Common myeloid progenitor, CD34-positive (primary cell): ENCODE results near the gene COQ8A.

Source experiments
- CTCF ChIA-PET: fragments of 350-600 bp; sonication (Branson Sonifier 250); formaldehyde crosslinking; loops from one replicate; lab custom pipeline; 2021; ENCODE audit warnings: antibody characterized with exemption; lab: Charles Lee
- POLR2A ChIA-PET: fragments of 350-600 bp; sonication (Branson Sonifier 250); formaldehyde crosslinking; loops from one replicate; lab custom pipeline; 2021; ENCODE audit warnings: antibody characterized with exemption; lab: Charles Lee
- DNase-seq, 3 donors: peaks; one replicate each; pipeline versions ENCODE4 v3.0.0 to v3.0.0-alpha.2; 2013
- H3K27ac ChIP-seq, 2 experiments: 1 replicate in 1 of 2; 2 replicates in 1 of 2; pipeline ENCODE4 v1.7.0; 2013; ENCODE audit warnings: inconsistent platforms in 2 of 2, low read length in 2 of 2, mild to moderate bottlenecking in 2 of 2, low read depth in 1 of 2, moderate library complexity in 1 of 2; ENCODE audit not compliant: severe bottlenecking in 2 of 2, insufficient read depth in 1 of 2, poor library complexity in 1 of 2
- H3K27me3 ChIP-seq, 5 experiments: replicated peaks in 2 of 5; 1 replicate in 3 of 5; 2 replicates in 2 of 5; pipeline versions ENCODE4 v1.6.1 to v1.7.0; 2013; ENCODE audit warnings: low read length in 4 of 5, mild to moderate bottlenecking in 2 of 5, moderate library complexity in 2 of 5, inconsistent platforms in 1 of 5; ENCODE audit not compliant: insufficient read depth in 5 of 5, control insufficient read depth in 4 of 5
- H3K36me3 ChIP-seq, 4 experiments: 1 replicate in 2 of 4; 2 replicates in 2 of 4; pipeline versions ENCODE4 v1.6.1 to v1.7.0; 2013; ENCODE audit warnings: low read length in 3 of 4, control low read depth in 1 of 4, mild to moderate bottlenecking in 1 of 4; ENCODE audit not compliant: control insufficient read depth in 4 of 4, insufficient read depth in 4 of 4
- H3K4me1 ChIP-seq, 4 experiments: 1 replicate in 3 of 4; 2 replicates in 1 of 4; pipeline versions ENCODE4 v1.6.1 to v1.7.1; 2013; ENCODE audit warnings: low read length in 3 of 4, mild to moderate bottlenecking in 3 of 4, control low read depth in 1 of 4, inconsistent platforms in 1 of 4, moderate library complexity in 1 of 4; ENCODE audit not compliant: control insufficient read depth in 4 of 4, insufficient read depth in 4 of 4; ENCODE audit errors: control extremely low read depth in 1 of 4
- H3K4me3 ChIP-seq, 7 experiments: 1 replicate in 4 of 7; 2 replicates in 3 of 7; pipeline versions ENCODE4 v1.5.1 to v1.7.0; 2013; ENCODE audit warnings: mild to moderate bottlenecking in 7 of 7, low read length in 6 of 7, moderate library complexity in 6 of 7, inconsistent platforms in 2 of 7, low read depth in 2 of 7, control low read depth in 1 of 7; ENCODE audit not compliant: insufficient read depth in 4 of 7, control insufficient read depth in 1 of 7; ENCODE audit errors: extremely low read depth in 1 of 7
- H3K9me3 ChIP-seq, 5 experiments: 1 replicate in 4 of 5; 2 replicates in 1 of 5; pipeline versions ENCODE4 v1.6.1 to v1.7.1; 2013; ENCODE audit warnings: low read length in 4 of 5, mild to moderate bottlenecking in 2 of 5, inconsistent platforms in 1 of 5, low read depth in 1 of 5, moderate library complexity in 1 of 5; ENCODE audit not compliant: control insufficient read depth in 4 of 5, insufficient read depth in 2 of 5; ENCODE audit errors: control extremely low read depth in 1 of 5
- WGBS: methylation state at CpG from one replicate; pipeline ENCODE4 v1.1.5; 2013; ENCODE audit not compliant: insufficient coverage; 5-methylcytosine and 5-hydroxymethylcytosine counted together

Gene COQ8A

DNA sequence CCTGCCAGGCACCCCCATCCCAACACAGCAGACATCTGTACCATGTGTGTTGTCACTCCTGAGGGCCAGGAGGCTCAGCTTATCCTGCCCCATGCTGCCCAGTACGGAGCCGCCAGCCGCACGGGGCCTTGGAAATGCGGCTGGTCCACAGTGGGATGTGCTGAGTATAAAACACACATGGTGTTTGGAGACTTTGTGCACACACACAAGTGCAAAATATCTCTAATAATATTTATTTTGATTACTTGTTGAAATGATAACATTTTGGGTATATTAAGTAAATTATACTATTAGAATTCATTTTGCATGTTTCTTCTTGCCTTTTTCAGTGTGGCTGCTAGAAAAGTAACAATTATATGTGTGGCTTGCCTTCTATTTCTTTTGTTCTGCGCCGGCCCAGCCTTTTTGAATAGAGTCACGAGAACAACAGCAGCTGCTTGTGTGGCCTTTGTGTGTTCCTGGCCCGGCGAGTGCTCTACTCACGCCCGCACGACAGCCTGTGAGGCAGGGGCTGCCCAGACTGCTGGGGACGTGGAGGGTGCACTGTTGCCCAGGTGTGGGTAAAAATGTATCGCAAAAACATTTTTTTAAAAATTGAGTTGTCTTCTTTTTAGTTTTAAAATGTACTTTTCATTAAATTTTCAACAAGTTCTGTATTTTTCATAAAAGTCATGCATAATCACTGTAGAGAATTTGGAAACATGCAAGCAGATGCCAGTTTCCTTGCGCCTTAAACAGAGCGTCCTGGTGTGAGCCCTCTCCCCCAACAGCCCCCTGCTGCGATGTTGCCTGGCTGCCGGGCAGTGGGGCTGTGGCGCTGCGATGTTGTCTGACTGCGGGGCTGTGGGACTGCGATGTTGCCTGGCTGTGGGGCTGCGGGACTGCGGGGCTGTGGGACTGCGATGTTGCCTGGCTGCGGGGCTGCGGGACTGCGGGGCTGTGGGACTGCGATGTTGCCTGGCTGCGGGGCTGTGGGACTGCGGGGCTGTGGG is 35.5 kb downstream of the COQ8A start:
- Histone ChIP-seq H3K4me3 (no peak overlapping the region), H3K9me3 (peaks cover 0 to 5% (median 0%) of the 10 kb centered on the region in 5 experiments), H3K27me3 (no peaks in the 10 kb centered on the region), H3K4me1 (peaks cover 0 to 5% (median 0%) of the 10 kb centered on the region in 4 experiments), H3K27ac (no peak overlapping the region), H3K36me3 (peaks cover 8 to 69% (median 28%) of the 10 kb centered on the region in 4 experiments)
- 98% methylated on average over 15 of the region's 32 CpGs for WGBS
- DNase-seq: no peak
- ChIA-PET POLR2A (no interaction called here), CTCF (no interaction called here)

DNA sequence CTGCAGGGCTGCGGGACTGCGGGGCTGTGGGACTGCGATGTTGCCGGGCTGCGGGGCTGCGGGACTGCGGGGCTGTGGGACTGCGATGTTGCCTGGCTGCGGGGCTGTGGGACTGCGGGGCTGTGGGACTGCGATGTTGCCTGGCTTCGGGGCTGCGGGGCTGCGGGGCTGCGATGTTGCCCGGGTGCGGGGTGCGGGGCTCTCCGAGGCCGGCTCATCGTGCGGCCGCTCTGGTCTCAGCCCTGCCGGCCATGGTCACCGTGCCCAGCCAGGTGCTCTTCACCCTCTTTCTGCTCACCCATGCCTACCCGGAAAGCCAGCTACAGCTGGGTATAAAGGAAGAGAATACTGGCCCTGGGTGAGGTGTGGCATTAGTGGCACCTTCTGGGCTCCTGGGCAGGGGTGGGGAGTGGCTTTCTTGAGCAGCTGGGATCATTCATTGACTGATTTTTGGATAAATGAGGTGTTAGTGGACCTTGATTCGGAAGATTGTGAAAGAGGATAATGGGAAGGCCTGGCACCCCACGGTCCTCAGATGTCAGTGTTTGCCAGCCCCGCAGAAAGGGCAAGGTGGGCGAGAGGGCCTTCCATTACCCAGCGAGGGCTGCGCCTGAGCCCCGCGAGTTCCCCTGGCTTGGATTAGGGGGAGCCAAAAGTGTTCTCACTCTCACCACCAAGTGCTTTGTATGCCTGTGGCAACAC is 36.3 kb downstream of the COQ8A start:
- Histone ChIP-seq H3K36me3 (peaks cover 5 to 71% (median 32%) of the 10 kb centered on the region in 4 experiments), H3K4me3 (no peak overlapping the region), H3K9me3 (peaks cover 0 to 5% (median 0%) of the 10 kb centered on the region in 5 experiments), H3K27ac (no peak overlapping the region), H3K27me3 (no peaks in the 10 kb centered on the region), H3K4me1 (peaks cover 0 to 5% (median 0%) of the 10 kb centered on the region in 4 experiments)
- 100% methylated on average over 15 of the region's 34 CpGs for WGBS
- ChIA-PET CTCF (no interaction called here), POLR2A (no interaction called here)
- DNase-seq: no peak

DNA sequence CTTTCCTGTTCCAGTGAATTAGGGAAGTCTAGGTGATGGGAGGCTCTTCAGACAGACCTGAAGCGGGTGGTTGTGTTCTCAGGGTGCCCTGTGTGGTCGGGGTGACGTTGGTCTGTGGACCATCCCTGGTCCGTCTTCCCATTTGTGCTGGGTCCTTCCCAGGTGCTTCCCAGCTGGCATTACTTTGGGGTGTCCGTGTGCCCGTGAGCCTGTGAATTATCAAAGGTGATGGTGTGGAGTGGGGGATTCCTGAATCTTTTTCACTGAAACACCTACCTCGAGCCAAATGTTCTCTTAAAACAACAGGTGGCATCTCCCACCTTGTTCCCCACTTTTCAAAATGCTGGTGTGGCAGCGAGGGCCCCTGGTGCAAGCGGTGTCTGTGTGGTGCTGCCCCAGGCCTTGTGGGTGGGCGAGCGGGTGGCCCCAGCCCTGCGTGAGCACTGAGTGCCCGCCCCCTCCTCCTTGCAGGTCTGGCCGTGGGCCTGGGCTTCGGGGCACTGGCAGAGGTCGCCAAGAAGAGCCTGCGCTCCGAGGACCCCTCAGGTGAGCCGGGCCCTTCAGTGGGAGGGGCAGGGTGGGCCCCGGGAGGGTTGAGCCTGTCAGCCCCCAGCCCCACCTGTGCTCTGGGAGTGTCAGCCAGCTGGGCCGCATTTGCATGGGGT is 37.0 kb downstream of the COQ8A start:
- DNase-seq: no peak

DNA sequence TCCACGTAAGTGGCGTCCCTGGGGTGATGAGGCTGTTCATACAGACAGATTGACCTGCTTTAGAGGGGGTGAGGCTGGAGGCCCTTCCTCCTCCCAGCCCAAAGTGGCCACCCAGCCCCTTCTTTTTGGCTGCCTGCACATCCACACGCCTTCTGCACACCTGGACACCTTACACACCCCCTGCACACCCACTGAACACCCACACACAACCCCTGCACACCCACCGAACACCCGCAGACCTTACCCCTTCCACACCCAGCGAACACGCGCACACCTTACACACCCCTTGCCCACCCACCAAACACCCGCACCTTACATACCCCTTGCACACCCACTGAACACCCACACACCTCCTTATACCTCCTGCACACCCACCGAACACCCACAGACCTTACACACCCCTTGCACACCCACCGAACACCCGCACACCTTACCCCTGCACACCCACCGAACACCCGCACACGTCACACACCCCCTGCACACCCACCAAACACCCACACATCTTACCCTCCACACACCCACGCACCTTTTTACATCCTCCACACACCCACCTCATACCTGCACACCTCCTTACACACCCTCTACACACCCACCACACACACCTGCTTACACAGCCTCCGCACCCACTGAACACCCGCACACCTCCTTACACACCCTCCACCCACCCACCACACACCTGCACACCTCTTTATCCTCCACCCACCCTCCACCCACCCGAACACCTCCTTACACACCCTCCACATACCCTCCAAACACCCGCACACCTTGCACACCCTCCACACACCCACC is 37.7 kb downstream of the COQ8A start:
- CTCF ChIA-PET: no interaction called here
- WGBS: 96% methylated on average over 17 of the region's 20 CpGs
- DNase-seq: no peak
- Histone ChIP-seq H3K27me3 (no peaks in the 10 kb centered on the region), H3K9me3 (no peaks in the 10 kb centered on the region), H3K4me1 (no peaks in the 10 kb centered on the region), H3K36me3 (peaks cover 5 to 73% (median 37%) of the 10 kb centered on the region in 4 experiments), H3K27ac (no peak overlapping the region), H3K4me3 (no peak overlapping the region)
- POLR2A ChIA-PET: no interaction called here

More for the DNA sequence above, 37.0 kb downstream of the COQ8A start:
- H3K27me3 ChIP-seq: no peaks in the 10 kb centered on the region
- ChIA-PET CTCF (no interaction called here), POLR2A (no interaction called here)
- H3K9me3 ChIP-seq: no peaks in the 10 kb centered on the region
- H3K4me3 ChIP-seq: no peak overlapping the region
- no peaks in the 10 kb centered on the region for H3K4me1 ChIP-seq
- 95% methylated on average over 15 of the region's 21 CpGs for WGBS
- H3K36me3 ChIP-seq: peaks cover 5 to 72% (median 33%) of the 10 kb centered on the region in 4 experiments
- H3K27ac ChIP-seq: no peak overlapping the region

DNA sequence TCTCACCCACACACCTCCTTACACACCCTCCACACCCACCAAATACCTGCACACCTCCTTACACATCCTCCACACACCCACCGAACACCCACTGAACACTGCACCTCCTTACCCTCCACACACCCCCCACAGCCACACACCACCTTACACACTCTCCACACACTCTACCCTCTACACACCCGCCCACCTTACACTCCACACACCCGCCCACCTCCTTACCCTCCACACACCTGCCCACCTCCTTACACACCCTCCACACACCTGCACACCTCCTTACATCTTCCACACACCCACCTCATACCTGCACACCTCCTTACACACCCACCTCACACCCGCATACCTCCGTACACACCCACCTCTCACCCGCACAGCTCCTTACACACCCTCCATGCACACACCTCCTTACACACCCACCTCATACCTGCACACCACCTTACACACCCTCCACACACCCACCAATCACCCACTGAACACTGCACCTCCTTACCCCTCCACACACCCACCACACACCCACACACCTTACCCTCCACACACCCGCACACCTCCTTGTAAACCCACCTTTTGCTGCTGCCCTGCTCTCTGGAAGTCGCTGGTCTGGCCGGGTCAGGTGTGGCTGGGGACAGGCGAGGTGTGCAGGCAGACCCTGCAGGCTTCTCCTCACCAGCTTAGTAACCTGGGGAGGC is 38.5 kb downstream of the COQ8A start:
- no peaks in the 10 kb centered on the region for H3K27me3 ChIP-seq
- 100% methylated on average over 5 of the region's 10 CpGs for WGBS
- H3K36me3 ChIP-seq: peaks cover 8 to 76% (median 44%) of the 10 kb centered on the region in 4 experiments
- ChIA-PET CTCF (no interaction called here), POLR2A (no interaction called here)
- no peaks in the 10 kb centered on the region for H3K9me3 ChIP-seq
- no peak overlapping the region for H3K27ac ChIP-seq
- no peak overlapping the region for H3K4me3 ChIP-seq
- DNase-seq: no peak
- H3K4me1 ChIP-seq: no peaks in the 10 kb centered on the region

DNA sequence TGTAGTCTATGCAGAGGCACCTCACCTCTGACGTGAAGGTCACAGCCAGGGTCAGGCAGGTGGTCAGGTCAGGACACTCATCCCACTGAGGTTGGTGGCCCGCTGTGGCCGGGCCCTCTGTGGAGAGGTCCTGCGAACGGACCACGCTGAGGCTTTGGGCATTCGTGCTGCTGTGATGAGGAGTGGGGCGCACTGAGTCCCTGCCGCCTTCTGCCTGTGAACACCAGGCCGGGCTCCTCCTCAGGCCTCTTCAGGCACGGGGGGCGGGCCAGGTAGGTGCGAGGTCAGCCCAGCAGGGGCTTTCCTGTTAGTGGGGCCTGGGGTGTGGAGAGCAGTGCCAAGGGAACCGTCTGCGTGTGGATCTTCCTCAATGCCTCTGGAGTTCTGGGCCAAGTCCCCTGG is 39.0 kb downstream of the COQ8A start:
- Histone ChIP-seq H3K36me3 (peaks cover 8 to 81% (median 49%) of the 10 kb centered on the region in 4 experiments), H3K27ac (no peak overlapping the region), H3K27me3 (no peaks in the 10 kb centered on the region), H3K9me3 (no peaks in the 10 kb centered on the region), H3K4me1 (no peaks in the 10 kb centered on the region), H3K4me3 (no peak overlapping the region)
- 96% methylated on average over 11 of the region's 15 CpGs for WGBS
- no peak for DNase-seq
- ChIA-PET POLR2A (no interaction called here), CTCF (no interaction called here)
